HEK293 (cell line): ENCODE results near the gene MYO9B.

Experiments
- CTCF ChIA-PET: fragments of 350-600 bp; formaldehyde crosslinking; extraction: SDS; loops from one replicate; lab custom pipeline; 2021; ENCODE audit warnings: antibody characterized with exemption; lab: Yijun Ruan, JAX
- POLR2A ChIA-PET: fragments of 300-600 bp; formaldehyde crosslinking; extraction: SDS; loops from one replicate; lab custom pipeline; 2020; ENCODE audit warnings: antibody characterized with exemption, inconsistent platforms; lab: Yijun Ruan, JAX
- H3K27ac ChIP-seq: fragments of 200-500 bp; sonication (Bioruptor generic); 2 replicates; pipeline ENCODE4 v1.5.1; 2014; ENCODE audit warnings: low read depth, low read length, control low read depth, inconsistent platforms; ENCODE audit errors: extremely low read depth
- H3K36me3 ChIP-seq, 2 experiments: fragments of 200-500 bp in 1 of 2; sonication (Bioruptor generic) in 1 of 2; 1 replicate in 1 of 2; 2 replicates in 1 of 2; pipeline ENCODE4 v1.5.1; 2014 to 2017; ENCODE audit warnings: inconsistent platforms in 2 of 2, low read length in 2 of 2; ENCODE audit not compliant: control insufficient read depth in 2 of 2, insufficient read depth in 1 of 2
- H3K4me1 ChIP-seq: fragments of 200-500 bp; sonication (Bioruptor generic); 2 replicates; pipeline ENCODE4 v1.5.1; 2014; ENCODE audit warnings: mild to moderate bottlenecking, low read length, inconsistent platforms; ENCODE audit not compliant: control insufficient read depth, insufficient read depth
- H3K4me3 ChIP-seq: 2 replicates; pipeline ENCODE4 v1.5.1; 2011; ENCODE audit warnings: low read depth, mild to moderate bottlenecking, control low read depth, low read length, moderate library complexity
- H3K9me3 ChIP-seq: fragments of 200-500 bp; sonication (Bioruptor generic); 2 replicates; pipeline ENCODE4 v1.5.1; 2014; ENCODE audit warnings: low read depth, low read length, inconsistent platforms; ENCODE audit not compliant: control insufficient read depth, insufficient read depth
- GLI2 ChIP-seq: fragments of 450-650 bp; formaldehyde crosslinking; IDR thresholded peaks from 2 replicates; pipeline ENCODE4; 2017; ENCODE audit warnings: missing biosample characterization, missing genetic modification characterization, low read depth, borderline replicate concordance
- GLIS1 ChIP-seq: fragments of 450-650 bp; formaldehyde crosslinking; IDR thresholded peaks from 2 replicates; pipeline ENCODE4 v1.5.1; 2016; ENCODE audit warnings: missing biosample characterization, missing genetic modification characterization
- HOXA7 ChIP-seq: sonication (generic); formaldehyde crosslinking; IDR thresholded peaks from 2 replicates; pipeline ENCODE4 v1.8.1; 2022; ENCODE audit warnings: missing genetic modification reagents, borderline replicate concordance
- KLF1 ChIP-seq: fragments of 450-650 bp; formaldehyde crosslinking; IDR thresholded peaks from 2 replicates; pipeline ENCODE4 v1.5.1; 2016; ENCODE audit warnings: missing biosample characterization, missing genetic modification characterization
- KLF16 ChIP-seq: fragments of 450-650 bp; formaldehyde crosslinking; IDR thresholded peaks from 2 replicates; pipeline ENCODE4 v1.5.1; 2017; ENCODE audit warnings: missing biosample characterization, missing genetic modification characterization
- KLF7 ChIP-seq: fragments of 450-650 bp; formaldehyde crosslinking; IDR thresholded peaks from 2 replicates; pipeline ENCODE4 v1.5.1; 2016; ENCODE audit warnings: missing biosample characterization, missing genetic modification characterization, borderline replicate concordance
- KLF8 ChIP-seq: fragments of 450-650 bp; formaldehyde crosslinking; IDR thresholded peaks from 2 replicates; pipeline ENCODE4 v1.5.1; 2016; ENCODE audit warnings: missing biosample characterization, missing genetic modification characterization
- KLF9 ChIP-seq: fragments of 450-650 bp; formaldehyde crosslinking; IDR thresholded peaks from 2 replicates; pipeline ENCODE4 v1.5.1; 2016; ENCODE audit warnings: missing biosample characterization, missing genetic modification characterization, low read depth
- PRDM1 ChIP-seq: fragments of 450-650 bp; formaldehyde crosslinking; IDR thresholded peaks from 2 replicates; pipeline ENCODE4; 2016; ENCODE audit warnings: missing biosample characterization, missing genetic modification characterization
- SCRT1 ChIP-seq: fragments of 450-650 bp; formaldehyde crosslinking; IDR thresholded peaks from 2 replicates; pipeline ENCODE4 v1.5.1; 2016; ENCODE audit warnings: missing biosample characterization, missing genetic modification characterization, borderline replicate concordance
- SP2 ChIP-seq: fragments of 450-650 bp; formaldehyde crosslinking; IDR thresholded peaks from 2 replicates; pipeline ENCODE4 v1.5.1; 2016; ENCODE audit warnings: missing biosample characterization, missing genetic modification characterization
- ZFHX2 ChIP-seq: fragments of 450-650 bp; formaldehyde crosslinking; conservative IDR thresholded peaks from 2 replicates; pipeline ENCODE4 v1.5.1; 2016; ENCODE audit warnings: missing biosample characterization, missing genetic modification characterization
- ZNF121 ChIP-seq: fragments of 450-650 bp; formaldehyde crosslinking; IDR thresholded peaks from 2 replicates; pipeline ENCODE4 v1.5.1; 2016; ENCODE audit warnings: missing biosample characterization, missing genetic modification characterization
- ZNF140 ChIP-seq: fragments of 450-650 bp; formaldehyde crosslinking; IDR thresholded peaks from 2 replicates; pipeline ENCODE4 v1.5.1; 2016; ENCODE audit warnings: missing biosample characterization, missing genetic modification characterization
- ZNF155 ChIP-seq: fragments of 450-650 bp; formaldehyde crosslinking; IDR thresholded peaks from 2 replicates; pipeline ENCODE4 v1.5.1; 2016; ENCODE audit warnings: missing biosample characterization, missing genetic modification characterization
- ZNF157 ChIP-seq: fragments of 450-650 bp; formaldehyde crosslinking; IDR thresholded peaks from 2 replicates; pipeline ENCODE4 v1.5.1; 2016; ENCODE audit warnings: missing biosample characterization, missing genetic modification characterization
- ZNF266 ChIP-seq: fragments of 450-650 bp; formaldehyde crosslinking; IDR thresholded peaks from 2 replicates; pipeline ENCODE4 v1.5.1; 2016; ENCODE audit warnings: missing biosample characterization, missing genetic modification characterization, low read depth
- ZNF426 ChIP-seq: fragments of 450-650 bp; formaldehyde crosslinking; IDR thresholded peaks from 2 replicates; pipeline ENCODE4 v1.5.1; 2017; ENCODE audit warnings: missing biosample characterization, missing genetic modification characterization, mild to moderate bottlenecking, inconsistent platforms, moderate library complexity
- ZNF473 ChIP-seq: fragments of 450-650 bp; formaldehyde crosslinking; IDR thresholded peaks from 2 replicates; pipeline ENCODE4 v1.5.1; 2017; ENCODE audit warnings: missing biosample characterization, missing genetic modification characterization
- ZNF544 ChIP-seq: fragments of 450-650 bp; formaldehyde crosslinking; IDR thresholded peaks from 2 replicates; pipeline ENCODE4 v1.5.0; 2017; ENCODE audit warnings: missing biosample characterization, missing genetic modification characterization
- ZNF555 ChIP-seq: fragments of 450-650 bp; formaldehyde crosslinking; conservative IDR thresholded peaks from 2 replicates; pipeline ENCODE4 v1.5.1; 2017; ENCODE audit warnings: missing biosample characterization, mild to moderate bottlenecking, missing genetic modification characterization, inconsistent platforms
- ZNF707 ChIP-seq: fragments of 450-650 bp; formaldehyde crosslinking; IDR thresholded peaks from 2 replicates; pipeline ENCODE4 v1.5.1; 2016; ENCODE audit warnings: missing biosample characterization, missing genetic modification characterization
- ZNF76 ChIP-seq: fragments of 450-650 bp; formaldehyde crosslinking; IDR thresholded peaks from 2 replicates; pipeline ENCODE4; 2016; ENCODE audit warnings: low read depth, missing biosample characterization, missing genetic modification characterization, borderline replicate concordance
- TF ChIP-seq, protein P1 (sequence below): fragments of 450-650 bp; formaldehyde crosslinking; IDR thresholded peaks from 2 replicates; pipeline ENCODE4 v1.5.1; 2017; ENCODE audit warnings: missing biosample characterization, missing genetic modification characterization
- TF ChIP-seq, protein P2 (sequence below): fragments of 450-650 bp; formaldehyde crosslinking; IDR thresholded peaks from 2 replicates; pipeline ENCODE4 v1.5.1; 2016; ENCODE audit warnings: missing biosample characterization, missing genetic modification characterization
- TF ChIP-seq, protein P3 (sequence below): fragments of 450-650 bp; formaldehyde crosslinking; IDR thresholded peaks from 2 replicates; pipeline ENCODE4 v1.5.1; 2016; ENCODE audit warnings: missing biosample characterization, missing genetic modification characterization
- TF ChIP-seq, protein P4 (sequence below): fragments of 450-650 bp; formaldehyde crosslinking; IDR thresholded peaks from 2 replicates; pipeline ENCODE4 v1.5.1; 2016; ENCODE audit warnings: missing biosample characterization, missing genetic modification characterization

Gene MYO9B

DNA sequence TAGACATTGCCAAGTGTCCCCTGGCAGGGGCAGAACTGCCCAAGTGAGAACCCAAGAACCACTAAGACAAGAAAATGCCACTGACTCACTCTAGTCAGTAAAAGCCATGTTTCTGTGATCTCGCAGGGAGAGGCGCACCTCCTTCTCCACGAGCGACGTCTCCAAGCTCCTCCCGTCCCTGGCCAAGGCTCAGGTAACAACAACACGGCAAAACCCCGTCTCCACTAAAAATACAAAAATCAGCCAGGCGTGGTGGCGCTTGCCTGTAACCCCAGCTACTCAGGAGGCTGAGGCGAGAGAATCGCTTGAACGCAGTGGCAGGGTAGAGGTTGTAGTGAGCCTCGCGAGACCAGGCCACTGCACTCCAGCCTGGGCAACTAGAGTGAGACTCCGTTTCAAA, 122.1 kb downstream of the MYO9B start:
- Histone ChIP-seq H3K9me3 (no peaks in the 10 kb centered on the region), H3K4me1 (no peaks in the 10 kb centered on the region), H3K4me3 (no peak overlapping the region), H3K36me3 (peaks cover 4 to 57% of the 10 kb centered on the region in 2 experiments; a peak in 2 of 3 replicates), H3K27ac (no peak overlapping the region)
- TF ChIP-seq ZNF121 (tag by site-specific recombination) (no peak), ZNF140 (tag by site-specific recombination) (no peak), GLIS1 (no peak), ZNF266 (tag by site-specific recombination) (no peak), ZNF426 (tag by site-specific recombination) (no peak), HOXA7 (no peak), ZNF707 (tag by site-specific recombination) (no peak)
- TF ChIP-seq, protein P1, sequence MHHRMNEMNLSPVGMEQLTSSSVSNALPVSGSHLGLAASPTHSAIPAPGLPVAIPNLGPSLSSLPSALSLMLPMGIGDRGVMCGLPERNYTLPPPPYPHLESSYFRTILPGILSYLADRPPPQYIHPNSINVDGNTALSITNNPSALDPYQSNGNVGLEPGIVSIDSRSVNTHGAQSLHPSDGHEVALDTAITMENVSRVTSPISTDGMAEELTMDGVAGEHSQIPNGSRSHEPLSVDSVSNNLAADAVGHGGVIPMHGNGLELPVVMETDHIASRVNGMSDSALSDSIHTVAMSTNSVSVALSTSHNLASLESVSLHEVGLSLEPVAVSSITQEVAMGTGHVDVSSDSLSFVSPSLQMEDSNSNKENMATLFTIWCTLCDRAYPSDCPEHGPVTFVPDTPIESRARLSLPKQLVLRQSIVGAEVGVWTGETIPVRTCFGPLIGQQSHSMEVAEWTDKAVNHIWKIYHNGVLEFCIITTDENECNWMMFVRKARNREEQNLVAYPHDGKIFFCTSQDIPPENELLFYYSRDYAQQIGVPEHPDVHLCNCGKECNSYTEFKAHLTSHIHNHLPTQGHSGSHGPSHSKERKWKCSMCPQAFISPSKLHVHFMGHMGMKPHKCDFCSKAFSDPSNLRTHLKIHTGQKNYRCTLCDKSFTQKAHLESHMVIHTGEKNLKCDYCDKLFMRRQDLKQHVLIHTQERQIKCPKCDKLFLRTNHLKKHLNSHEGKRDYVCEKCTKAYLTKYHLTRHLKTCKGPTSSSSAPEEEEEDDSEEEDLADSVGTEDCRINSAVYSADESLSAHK (tag by site-specific recombination) = no peak
- TF ChIP-seq, protein P2, sequence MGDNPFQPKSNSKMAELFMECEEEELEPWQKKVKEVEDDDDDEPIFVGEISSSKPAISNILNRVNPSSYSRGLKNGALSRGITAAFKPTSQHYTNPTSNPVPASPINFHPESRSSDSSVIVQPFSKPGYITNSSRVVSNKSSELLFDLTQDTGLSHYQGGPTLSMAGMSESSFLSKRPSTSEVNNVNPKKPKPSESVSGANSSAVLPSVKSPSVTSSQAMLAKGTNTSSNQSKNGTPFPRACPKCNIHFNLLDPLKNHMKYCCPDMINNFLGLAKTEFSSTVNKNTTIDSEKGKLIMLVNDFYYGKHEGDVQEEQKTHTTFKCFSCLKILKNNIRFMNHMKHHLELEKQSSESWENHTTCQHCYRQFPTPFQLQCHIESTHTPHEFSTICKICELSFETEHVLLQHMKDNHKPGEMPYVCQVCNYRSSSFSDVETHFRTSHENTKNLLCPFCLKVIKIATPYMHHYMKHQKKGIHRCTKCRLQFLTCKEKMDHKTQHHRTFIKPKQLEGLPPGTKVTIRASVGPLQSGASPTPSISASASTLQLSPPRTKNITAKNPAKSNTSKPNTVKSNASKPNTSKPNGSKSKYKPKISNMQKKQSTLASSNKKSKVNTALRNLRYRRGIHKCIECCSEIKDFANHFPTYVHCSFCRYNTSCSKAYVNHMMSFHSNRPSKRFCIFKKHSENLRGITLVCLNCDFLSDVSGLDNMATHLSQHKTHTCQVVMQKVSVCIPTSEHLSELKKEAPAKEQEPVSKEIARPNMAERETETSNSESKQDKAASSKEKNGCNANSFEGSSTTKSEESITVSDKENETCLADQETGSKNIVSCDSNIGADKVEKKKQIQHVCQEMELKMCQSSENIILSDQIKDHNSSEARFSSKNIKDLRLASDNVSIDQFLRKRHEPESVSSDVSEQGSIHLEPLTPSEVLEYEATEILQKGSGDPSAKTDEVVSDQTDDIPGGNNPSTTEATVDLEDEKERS = no peak
- CTCF ChIA-PET = no interaction called here
- POLR2A ChIA-PET = no interaction called here

DNA sequence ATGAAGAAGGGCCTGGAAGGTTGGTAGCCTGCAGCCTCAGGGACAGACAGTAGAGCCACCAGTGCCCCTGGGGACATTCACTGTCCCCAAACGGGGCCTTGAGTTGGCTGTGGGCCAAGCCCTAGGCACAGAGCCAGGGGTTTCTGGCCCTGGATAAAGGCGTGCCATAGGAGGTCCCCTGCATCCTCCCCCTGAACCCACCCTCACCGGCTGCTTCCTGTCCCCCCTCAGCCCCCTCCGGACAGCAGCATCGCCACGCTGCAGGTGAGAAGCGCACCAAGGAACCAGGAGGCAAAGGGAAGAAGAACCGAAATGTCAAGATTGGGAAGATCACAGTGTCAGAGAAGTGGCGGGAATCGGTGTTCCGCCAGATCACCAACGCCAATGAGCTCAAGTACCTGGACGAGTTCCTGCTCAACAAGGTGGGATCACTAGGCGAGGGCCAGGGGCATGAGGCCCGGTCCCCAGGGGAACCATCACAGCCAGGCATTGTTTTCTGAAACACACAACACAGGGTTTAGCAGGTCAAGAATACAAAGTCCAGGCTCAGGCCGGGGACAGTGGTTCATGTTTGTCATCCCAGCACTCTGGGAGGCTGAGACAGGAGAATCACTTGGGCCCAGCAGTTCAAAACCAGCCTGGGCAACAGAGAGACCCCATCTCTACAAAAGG, 125.0 kb downstream of the MYO9B start:
- Histone ChIP-seq H3K9me3 (no peaks in the 10 kb centered on the region), H3K4me3 (no peak overlapping the region), H3K27ac (no peak overlapping the region), H3K4me1 (no peaks in the 10 kb centered on the region), H3K36me3 (peaks cover 4 to 39% of the 10 kb centered on the region in 2 experiments; a peak in 2 of 3 replicates)
- POLR2A ChIA-PET = no interaction called here
- CTCF ChIA-PET = interaction anchor here (0.7 to 0.8 kb wide), 2 partner anchors 485 to 1018 kb away, joined by 3 read pairs; no protein-coding TSS in a partner anchor
- TF ChIP-seq, protein P3, sequence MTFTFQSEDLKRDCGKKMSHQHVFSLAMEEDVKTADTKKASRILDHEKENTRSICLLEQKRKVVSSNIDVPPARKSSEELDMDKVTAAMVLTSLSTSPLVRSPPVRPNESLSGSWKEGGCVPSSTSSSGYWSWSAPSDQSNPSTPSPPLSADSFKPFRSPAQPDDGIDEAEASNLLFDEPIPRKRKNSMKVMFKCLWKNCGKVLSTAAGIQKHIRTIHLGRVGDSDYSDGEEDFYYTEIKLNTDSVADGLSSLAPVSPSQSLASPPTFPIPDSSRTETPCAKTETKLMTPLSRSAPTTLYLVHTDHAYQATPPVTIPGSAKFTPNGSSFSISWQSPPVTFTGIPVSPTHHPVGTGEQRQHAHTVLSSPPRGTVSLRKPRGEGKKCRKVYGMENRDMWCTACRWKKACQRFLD (tag by site-specific recombination) = no peak
- no peak for TF ChIP-seq ZFHX2 (tag by site-specific recombination)
- TF ChIP-seq KLF8 = no peak
- TF ChIP-seq ZNF544 = no peak
- TF ChIP-seq ZNF155 (tag by site-specific recombination) = no peak

DNA sequence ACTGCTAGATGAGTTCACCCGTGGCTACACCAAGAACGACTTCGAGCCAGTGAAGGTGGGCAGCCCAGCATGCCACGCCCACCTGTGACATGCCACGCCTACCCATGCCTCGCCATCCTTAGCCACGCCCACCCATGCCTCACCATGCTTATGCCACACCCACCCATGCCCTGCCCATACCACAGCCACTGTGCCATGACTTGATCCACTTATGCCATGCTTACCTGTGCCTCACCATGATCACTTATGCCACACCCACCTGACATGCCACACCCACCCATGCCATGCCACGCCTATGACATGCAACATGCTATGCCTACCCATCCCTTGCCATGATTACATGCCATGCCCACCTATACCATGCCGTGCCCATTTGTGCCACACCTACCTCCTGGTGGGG, 126.7 kb downstream of the MYO9B start:
- CTCF ChIA-PET = interaction anchor here (0.6 to 0.9 kb wide), 3 partner anchors 13 to 76 kb away, joined by 3 to 4 read pairs (median 3); partner anchors contain the start of gene USE1
- peaks cover 4 to 52% of the 10 kb centered on the region in 2 experiments; a peak in 2 of 3 replicates for H3K36me3 ChIP-seq
- no peaks in the 10 kb centered on the region for H3K9me3 ChIP-seq
- H3K27ac ChIP-seq = no peak overlapping the region
- H3K4me1 ChIP-seq = no peaks in the 10 kb centered on the region
- POLR2A ChIA-PET = no interaction called here
- H3K4me3 ChIP-seq = no peak overlapping the region
- no peak for TF ChIP-seq PRDM1 (tag by site-specific recombination)
- TF ChIP-seq ZNF555 (tag by site-specific recombination) = no peak
- TF ChIP-seq KLF16 (tag by site-specific recombination) = peak; percentile 91
- TF ChIP-seq ZNF473 (tag by site-specific recombination) = no peak
- peak; percentile 97 for TF ChIP-seq KLF1 (tag by site-specific recombination)
- TF ChIP-seq KLF7 (tag by site-specific recombination) = no peak
- TF ChIP-seq, protein P4, sequence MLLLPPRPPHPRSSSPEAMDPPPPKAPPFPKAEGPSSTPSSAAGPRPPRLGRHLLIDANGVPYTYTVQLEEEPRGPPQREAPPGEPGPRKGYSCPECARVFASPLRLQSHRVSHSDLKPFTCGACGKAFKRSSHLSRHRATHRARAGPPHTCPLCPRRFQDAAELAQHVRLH = no peak
- no peak for TF ChIP-seq SCRT1 (tag by site-specific recombination)
- TF ChIP-seq KLF9 = peak; percentile 100
- TF ChIP-seq SP2 (tag by site-specific recombination) = no peak
- no peak for TF ChIP-seq ZNF157 (tag by site-specific recombination)
- TF ChIP-seq ZNF76 = no peak
- TF ChIP-seq GLI2 (tag by site-specific recombination) = no peak
